GM12878 (cell line): ENCODE data around the gene SPAG9. TPM values are rescaled to one million over a fixed set of nuclear protein-coding genes. Genes with fewer than 3 reads are reported as not detected.
"Not testable (repeated sequence)": the region's sequence is repeated elsewhere in the genome, so short reads cannot be mapped to it uniquely, and the experiment has no call there.

Experiments used
- ATAC-seq: fragments of 200-7000 bp; cut with Tn5 transposase; 3 replicates; pipeline ENCODE4 v1.9.1; 2020; ENCODE audit warnings: mild to moderate bottlenecking, moderate library complexity
- BruUV-seq: library from RNA; stranded (reverse); fragments of 400-500 nt; replicated peaks from 2 replicates; lab custom pipeline; 2021; lab: Mats Ljungman, UMichigan
- CTCF ChIA-PET: fragments of 300-600 bp; sonication (Branson Sonifier 250); formaldehyde crosslinking; extraction: SDS; loops from one replicate; lab custom pipeline; 2021; ENCODE audit warnings: inconsistent platforms; lab: Yijun Ruan, JAX
- POLR2A ChIA-PET: fragments of 350-600 bp; formaldehyde crosslinking; extraction: SDS; loops from one replicate; lab custom pipeline; 2021; ENCODE audit warnings: inconsistent platforms; lab: Charles Lee
- RAD21 ChIA-PET: fragments of 300-600 bp; sonication (Branson Sonifier 250); formaldehyde crosslinking; loops from one replicate; lab custom pipeline; 2023; ENCODE audit warnings: antibody characterized with exemption; ENCODE audit not compliant: unreplicated experiment; lab: Charles Lee
- SMC1A ChIA-PET: fragments of 300-600 bp; sonication (Branson Sonifier 250); formaldehyde crosslinking; loops from one replicate; lab custom pipeline; 2023; ENCODE audit not compliant: unreplicated experiment, uncharacterized antibody; lab: Charles Lee
- DNase-seq: peaks from one replicate; pipeline ENCODE4 v3.0.0-alpha.2; 2011; ENCODE audit warnings: low read depth, low spot score
- FAIRE-seq: peaks from 3 replicates; lab custom pipeline; 2011; peaks lifted over from hg19 to GRCh38; lab: Jason Lieb, UNC
- H2AFZ ChIP-seq: 2 replicates; pipeline ENCODE4 v1.6.0; 2011; ENCODE audit warnings: low read depth, low read length, control low read depth; ENCODE audit not compliant: control insufficient read depth
- H3K27ac ChIP-seq: 2 replicates; pipeline ENCODE4 v1.5.1; 2011; ENCODE audit warnings: control low read depth; ENCODE audit not compliant: control insufficient read depth, insufficient read depth
- H3K27me3 ChIP-seq, 2 experiments: replicated peaks in 1 of 2; 2 replicates each; pipeline versions ENCODE4 v1.6.0 to v1.6.1; 2011; ENCODE audit warnings: low read length in 1 of 2; ENCODE audit not compliant: control insufficient read depth in 2 of 2, insufficient read depth in 2 of 2
- H3K36me3 ChIP-seq, 2 experiments: 2 replicates each; pipeline ENCODE4 v1.5.1; 2011; ENCODE audit warnings: low read length in 1 of 2; ENCODE audit not compliant: control insufficient read depth in 2 of 2, insufficient read depth in 2 of 2
- H3K4me1 ChIP-seq: 2 replicates; pipeline ENCODE4 v1.6.1; 2011; ENCODE audit warnings: mild to moderate bottlenecking, low read length, moderate library complexity, mixed read lengths; ENCODE audit not compliant: control insufficient read depth, insufficient read depth
- H3K4me2 ChIP-seq: 2 replicates; pipeline ENCODE4 v1.6.0; 2011; ENCODE audit warnings: control low read depth; ENCODE audit not compliant: control insufficient read depth, insufficient read depth
- H3K4me3 ChIP-seq: fragments of 200-600 bp; sonication (generic); 2 replicates; pipeline ENCODE4 v1.5.1; 2016
- H3K79me2 ChIP-seq: 2 replicates; pipeline ENCODE4 v1.6.0; 2011; ENCODE audit warnings: low read length; ENCODE audit not compliant: control insufficient read depth, insufficient read depth
- H3K9ac ChIP-seq: 2 replicates; pipeline ENCODE4 v1.8.0; 2011; ENCODE audit warnings: low read length, control low read depth, mixed read lengths; ENCODE audit not compliant: control insufficient read depth, insufficient read depth
- H3K9me3 ChIP-seq: replicated peaks from 3 replicates; pipeline ENCODE4 v1.5.1; 2011; ENCODE audit warnings: mild to moderate bottlenecking, low read length; ENCODE audit not compliant: control insufficient read depth, insufficient read depth
- H4K20me1 ChIP-seq: 2 replicates; pipeline ENCODE4 v1.6.0; 2011; ENCODE audit not compliant: control insufficient read depth, insufficient read depth
- PKNOX1 ChIP-seq: fragments of 450-650 bp; IDR thresholded peaks from 2 replicates; pipeline ENCODE4 v1.6.1; 2016; ENCODE audit warnings: mild to moderate bottlenecking
- WGBS: methylation state at CpG from one replicate; pipeline ENCODE4 v1.1.6; 2016; ENCODE audit warnings: low lambda C conversion rate; ENCODE audit not compliant: insufficient replicate concordance, insufficient coverage; ENCODE audit errors: missing lambda C conversion rate; 5-methylcytosine and 5-hydroxymethylcytosine counted together
- in situ Hi-C: fragments of 300-500 bp; cut with MboI; formaldehyde crosslinking; loops from 9 replicates; pipeline ENCODE4 v1.14.3; 2018; ENCODE audit warnings: mixed read lengths
- intact Hi-C: fragments of 100-400 bp; cut with micrococcal nuclease; formaldehyde crosslinking; loops from one replicate; pipeline ENCODE4 v1.14.2; 2022; ENCODE audit not compliant: unreplicated experiment
- polyA plus RNA-seq, 11 experiments: library from polyadenylated mRNA; depleted of rRNA in 4 of 11; unstranded in 6 of 11; stranded (reverse) in 5 of 11; fragments of >200 nt; fragmentation: Nextera tagmentation in 4 of 11; fragmentation: Illumina TruSeq in 1 of 11; extraction: Ambion mirVana in 4 of 11; extraction: Trizol in 1 of 11; gene quantifications; 1 replicate in 1 of 11; 2 replicates in 10 of 11; pipeline versions ENCODE4 v1.2.1 to v1.2.3, GENCODE V29; 2011 to 2016; ENCODE audit warnings: inconsistent platforms in 2 of 11, missing spikeins in 2 of 11, low read depth in 1 of 11
- total RNA-seq, 4 experiments: library from RNA; depleted of rRNA in 3 of 4; stranded (reverse); fragments of >200 nt in 3 of 4; fragmentation: Illumina TruSeq in 1 of 4; extraction: Trizol in 1 of 4; gene quantifications; 2 replicates each; pipeline versions ENCODE4 v1.2.1 to v1.2.3, GENCODE V29; 2013 to 2021

The SPAG9 gene
- total and polyA plus RNA-seq, 10 of the 15 experiments (the other 5 are each of a cell fraction or from before 2014, with no cell fraction given) = 6.6 to 42.0 (median 24.9) TPM

- H3K4me3 ChIP-seq, H3K27me3 ChIP-seq, FAIRE-seq, H3K4me1 ChIP-seq, DNase-seq: not testable (repeated sequence)
- Histone ChIP-seq H3K9ac (peak overlapping the region; percentile 83), H2AFZ (peak overlapping the region; percentile 92; the same call in 1 of the 2 replicates), H3K27ac (peak overlapping the region; percentile 81; the same call in 1 of the 2 replicates), H3K4me2 (peak overlapping the region; percentile 94; the same call in 1 of the 2 replicates)
- SMC1A ChIA-PET = interaction anchor here (1.0 to 2.3 kb wide), 4 partner anchors 13 to 117 kb away, joined by 3 to 7 read pairs (median 4); partner anchors contain the start of gene NME1
- POLR2A ChIA-PET = interaction anchor here (0.5 to 3.5 kb wide), 6 partner anchors 8 to 256 kb away, joined by 3 to 18 read pairs (median 5); partner anchors contain the start of genes NME1 and TOB1
- CTCF ChIA-PET = interaction anchor here (0.6 to 3.3 kb wide), 5 partner anchors 11 to 91 kb away, joined by 3 to 17 read pairs (median 4); partner anchors contain the start of gene NME1
- WGBS = 76% methylated on average over 8 of the region's 10 CpGs
- TF ChIP-seq PKNOX1 = peak; percentile 17; the same call in 1 of the 2 replicates
- TF ChIP-seq, all 136 proteins: peak for 1; not testable (repeated sequence) for 135
- intact Hi-C loops, in situ Hi-C loops, H4K20me1 ChIP-seq, H3K9me3 ChIP-seq, H3K36me3 ChIP-seq, BruUV-seq, ATAC-seq: not testable (repeated sequence)
- RAD21 ChIA-PET = interaction anchor here (1.0 to 2.0 kb wide), 4 partner anchors 10 to 73 kb away, joined by 3 to 4 read pairs (median 4); partner anchors contain the start of gene NME1
- H3K79me2 ChIP-seq = peaks cover 30% of the 10 kb centered on the region
Measured at GRCh38 chr17:51122473-51123115, 1.9 kb upstream of the SPAG9 start.
